OCI-LY7 (cell line): ENCODE results near the gene ITGB4. TPM values are rescaled to one million over a fixed set of nuclear protein-coding genes. Genes with fewer than 3 reads are reported as not detected.

Experiments used
- BruUV-seq: library from RNA; stranded (reverse); fragments of 400-500 nt; replicated peaks from 2 replicates; lab custom pipeline; 2021; lab: Mats Ljungman, UMichigan
- CTCF ChIA-PET: fragments of 300-600 bp; sonication (Branson Sonifier 250); formaldehyde crosslinking; loops from one replicate; lab custom pipeline; 2022; ENCODE audit warnings: antibody characterized with exemption; ENCODE audit not compliant: unreplicated experiment; lab: Charles Lee
- POLR2A ChIA-PET: fragments of 300-600 bp; sonication (Branson Sonifier 250); formaldehyde crosslinking; loops from one replicate; lab custom pipeline; 2022; ENCODE audit warnings: antibody characterized with exemption; lab: Charles Lee
- DNase-seq: peaks from one replicate; pipeline ENCODE4 v3.0.0-alpha.2; 2015; ENCODE audit warnings: low spot score
- H2AFZ ChIP-seq: fragments of 200-600 bp; sonication (generic), shearing (Covaris generic); 2 replicates; pipeline ENCODE4 v1.6.1; 2014; ENCODE audit warnings: mild to moderate bottlenecking, antibody characterized with exemption, low read length, moderate library complexity
- H3K27ac ChIP-seq: fragments of 200-600 bp; sonication (generic); 2 replicates; pipeline ENCODE4 v1.5.1; 2014; ENCODE audit warnings: mixed run types, low read depth, mild to moderate bottlenecking, moderate library complexity, low read length, inconsistent platforms; ENCODE audit not compliant: poor library complexity, severe bottlenecking
- H3K36me3 ChIP-seq: fragments of 200-600 bp; sonication (generic); 2 replicates; pipeline ENCODE4 v1.6.1; 2014; ENCODE audit warnings: mild to moderate bottlenecking, antibody characterized with exemption, low read length, moderate library complexity, mixed read lengths; ENCODE audit not compliant: insufficient read depth
- H3K4me1 ChIP-seq: fragments of 200-600 bp; sonication (generic); 2 replicates; pipeline ENCODE4 v1.5.1; 2014; ENCODE audit warnings: mild to moderate bottlenecking, low read length; ENCODE audit not compliant: insufficient read depth, poor library complexity, severe bottlenecking
- H3K4me2 ChIP-seq: fragments of 200-600 bp; sonication (generic); 2 replicates; pipeline ENCODE4 v1.6.1; 2014; ENCODE audit warnings: mild to moderate bottlenecking, low read length
- H3K4me3 ChIP-seq: fragments of 200-600 bp; sonication (generic); 2 replicates; pipeline ENCODE4 v1.5.1; 2014; ENCODE audit warnings: mild to moderate bottlenecking, low read depth, low read length; ENCODE audit not compliant: poor library complexity, severe bottlenecking
- H3K79me2 ChIP-seq: fragments of 200-600 bp; sonication (generic); 2 replicates; pipeline ENCODE4 v1.6.1; 2016; ENCODE audit warnings: low read depth, mild to moderate bottlenecking, low read length, moderate library complexity, mixed read lengths; ENCODE audit not compliant: insufficient read depth
- H3K9me2 ChIP-seq: fragments of 200-600 bp; sonication (generic); 2 replicates; pipeline ENCODE4 v1.6.1; 2016; ENCODE audit warnings: mild to moderate bottlenecking, low read length, mixed read lengths; ENCODE audit not compliant: insufficient read depth
- H3K9me3 ChIP-seq: fragments of 200-600 bp; sonication (generic); 2 replicates; pipeline ENCODE4 v1.6.1; 2014; ENCODE audit warnings: mild to moderate bottlenecking, mixed run types, low read length, mixed read lengths
- H4K20me1 ChIP-seq: fragments of 200-600 bp; sonication (generic); 2 replicates; pipeline ENCODE4 v1.6.1; 2014; ENCODE audit warnings: mild to moderate bottlenecking, antibody characterized with exemption, low read length, moderate library complexity, mixed read lengths; ENCODE audit not compliant: insufficient read depth
- CTCF ChIP-seq: fragments of 200-600 bp; sonication (generic); conservative IDR thresholded peaks from 2 replicates; pipeline ENCODE4 v1.5.1; 2014; ENCODE audit warnings: mild to moderate bottlenecking, antibody characterized with exemption, low read length, moderate library complexity, mixed read lengths
- EZH2phosphoT487 ChIP-seq: fragments of 200-600 bp; sonication (generic); IDR thresholded peaks from 2 replicates; pipeline ENCODE4 v1.6.1; 2018; ENCODE audit warnings: low read depth, borderline replicate concordance, mild to moderate bottlenecking, mixed run types, antibody characterized with exemption, low read length, moderate library complexity, mixed read lengths
- intact Hi-C: fragments of 100-400 bp; cut with micrococcal nuclease; formaldehyde crosslinking; loops from one replicate; pipeline ENCODE4 v1.10.0; 2022; ENCODE audit not compliant: unreplicated experiment
- total RNA-seq, 2 experiments: library from RNA; depleted of rRNA in 1 of 2; stranded (reverse); fragments of >200 nt in 1 of 2; shearing (Covaris generic) in 1 of 2; gene quantifications; 2 replicates each; pipeline ENCODE4 v1.2.3, GENCODE V29; 2014 to 2022

ITGB4 gene
- total RNA-seq, 2 experiments from 2014 or later: 0.66 to 3.9 TPM

GRCh38 chr17:75755205-75755901, 34.1 kb downstream of the ITGB4 start:
- no peak overlapping the region for H3K4me3 ChIP-seq
- POLR2A ChIA-PET: no interaction called here
- H3K9me3 ChIP-seq: no peaks in the 10 kb centered on the region
- CTCF ChIA-PET: interaction anchor here (0.7 kb wide), 1 partner anchor 87 kb away, joined by 4 read pairs; no protein-coding TSS in a partner anchor
- DNase-seq: no peak
- BruUV-seq: no TSS peak
- no peaks in the 10 kb centered on the region for H3K9me2 ChIP-seq
- H3K27ac ChIP-seq: no peak overlapping the region
- peaks cover 24% of the 10 kb centered on the region for H3K4me1 ChIP-seq
- no peak overlapping the region for H2AFZ ChIP-seq
- no peak overlapping the region for H3K4me2 ChIP-seq
- H3K79me2 ChIP-seq: no peaks in the 10 kb centered on the region
- no peaks in the 10 kb centered on the region for H4K20me1 ChIP-seq
- intact Hi-C loops: no loop called here
- no peaks in the 10 kb centered on the region for H3K36me3 ChIP-seq
- TF ChIP-seq EZH2phosphoT487: no peak

GRCh38 chr17:75755990-75756389, 34.7 kb downstream of the ITGB4 start:
- no peaks in the 10 kb centered on the region for H3K36me3 ChIP-seq
- BruUV-seq: no TSS peak
- TF ChIP-seq EZH2phosphoT487 (no peak), CTCF (no peak)
- H3K9me3 ChIP-seq: no peaks in the 10 kb centered on the region
- no peak overlapping the region for H3K4me2 ChIP-seq
- DNase-seq: no peak
- ChIA-PET POLR2A (no interaction called here), CTCF (interaction anchor here (0.6 to 0.9 kb wide), 3 partner anchors 8 to 88 kb away, joined by 3 to 4 read pairs (median 3); no protein-coding TSS in a partner anchor)
- H3K79me2 ChIP-seq: no peaks in the 10 kb centered on the region
- H2AFZ ChIP-seq: no peak overlapping the region
- intact Hi-C loops: no loop called here
- H3K27ac ChIP-seq: no peak overlapping the region
- no peak overlapping the region for H3K4me3 ChIP-seq
- no peaks in the 10 kb centered on the region for H3K9me2 ChIP-seq
- no peaks in the 10 kb centered on the region for H4K20me1 ChIP-seq
- H3K4me1 ChIP-seq: peaks cover 24% of the 10 kb centered on the region

GRCh38 chr17:75756451-75757085, 35.3 kb downstream of the ITGB4 start:
- Histone ChIP-seq H3K79me2 (no peaks in the 10 kb centered on the region), H3K36me3 (no peaks in the 10 kb centered on the region), H3K4me3 (no peak overlapping the region), H3K27ac (no peak overlapping the region), H2AFZ (no peak overlapping the region), H3K9me3 (no peaks in the 10 kb centered on the region), H3K4me2 (no peak overlapping the region), H3K9me2 (no peaks in the 10 kb centered on the region), H4K20me1 (no peaks in the 10 kb centered on the region), H3K4me1 (peaks cover 24% of the 10 kb centered on the region)
- no TSS peak for BruUV-seq
- CTCF ChIA-PET: interaction anchor here (0.6 to 0.9 kb wide), 3 partner anchors 9 to 88 kb away, joined by 3 to 4 read pairs (median 3); no protein-coding TSS in a partner anchor
- POLR2A ChIA-PET: no interaction called here
- intact Hi-C loops: no loop called here
- TF ChIP-seq CTCF (no peak), EZH2phosphoT487 (no peak)
- DNase-seq: no peak
